Natural killer cell treated with Interleukin-12 subunit alpha and Interleukin-12 subunit beta and Interleukin-15 and Interleukin-18, amount 100 ng/mL, for 72 hours (primary cell): ENCODE measurements around the gene AZU1. TPM values are rescaled to one million over a fixed set of nuclear protein-coding genes. Genes with fewer than 3 reads are reported as not detected.
"Not testable (repeated sequence)": the region's sequence is repeated elsewhere in the genome, so short reads cannot be mapped to it uniquely, and the experiment has no call there.

Experiments used
- ATAC-seq, 2 donors: fragments of 150-1000 bp; cut with Tn5 transposase in 1 of 2; sonication (Bioruptor Pico), chemical (Tn5 transposase) in 1 of 2; 2 replicates each; pipeline ENCODE4 v1.10.0; 2021
- DNase-seq: peaks from one replicate; pipeline ENCODE4 v3.0.0; 2022; ENCODE audit warnings: low spot score
- H3K27ac Mint-ChIP-seq, 2 donors: 1 replicate in 1 of 2; 2 replicates in 1 of 2; pipeline ENCODE4 v1.8.0; 2022; ENCODE audit warnings: mixed read lengths in 2 of 2, mild to moderate bottlenecking in 1 of 2, moderate library complexity in 1 of 2
- H3K27me3 Mint-ChIP-seq, 2 donors: 1 replicate in 1 of 2; 2 replicates in 1 of 2; pipeline ENCODE4 v1.8.0; 2022; ENCODE audit warnings: mixed read lengths in 2 of 2
- H3K36me3 Mint-ChIP-seq: one replicate; pipeline ENCODE4 v1.8.0; 2022; ENCODE audit warnings: mixed read lengths
- H3K4me1 Mint-ChIP-seq, 2 donors: 1 replicate in 1 of 2; 2 replicates in 1 of 2; pipeline ENCODE4 v1.8.0; 2022; ENCODE audit warnings: low read depth in 2 of 2, mixed read lengths in 2 of 2, mild to moderate bottlenecking in 1 of 2
- H3K4me3 Mint-ChIP-seq: one replicate; pipeline ENCODE4 v1.8.0; 2022; ENCODE audit warnings: mixed read lengths
- H3K9me3 Mint-ChIP-seq: 2 replicates; pipeline ENCODE4 v1.8.0; 2022; ENCODE audit warnings: mixed read lengths
- total RNA-seq, 2 donors: library from RNA; stranded (reverse); gene quantifications; one replicate each; pipeline ENCODE4 v1.2.3, GENCODE V29; 2022

The AZU1 gene
- total RNA-seq, 2 donors from 2014 or later, result 0.25 to 0.36 TPM

- Mint-ChIP-seq H3K4me1 (peaks cover 0 to 11% of the 10 kb centered on the region in 2 donors), H3K9me3 (no peaks in the 10 kb centered on the region), H3K4me3 (no peak overlapping the region), H3K27ac (no peak overlapping the region), H3K36me3 (peaks cover 6% of the 10 kb centered on the region), H3K27me3 (peaks cover 18 to 24% of the 10 kb centered on the region in 2 donors)
- DNase-seq, result no peak
- peak in 1 of 2 donors; percentile 36 for ATAC-seq
Observed at GRCh38 chr19:843180-843835, 15.7 kb downstream of the AZU1 start.

DNA sequence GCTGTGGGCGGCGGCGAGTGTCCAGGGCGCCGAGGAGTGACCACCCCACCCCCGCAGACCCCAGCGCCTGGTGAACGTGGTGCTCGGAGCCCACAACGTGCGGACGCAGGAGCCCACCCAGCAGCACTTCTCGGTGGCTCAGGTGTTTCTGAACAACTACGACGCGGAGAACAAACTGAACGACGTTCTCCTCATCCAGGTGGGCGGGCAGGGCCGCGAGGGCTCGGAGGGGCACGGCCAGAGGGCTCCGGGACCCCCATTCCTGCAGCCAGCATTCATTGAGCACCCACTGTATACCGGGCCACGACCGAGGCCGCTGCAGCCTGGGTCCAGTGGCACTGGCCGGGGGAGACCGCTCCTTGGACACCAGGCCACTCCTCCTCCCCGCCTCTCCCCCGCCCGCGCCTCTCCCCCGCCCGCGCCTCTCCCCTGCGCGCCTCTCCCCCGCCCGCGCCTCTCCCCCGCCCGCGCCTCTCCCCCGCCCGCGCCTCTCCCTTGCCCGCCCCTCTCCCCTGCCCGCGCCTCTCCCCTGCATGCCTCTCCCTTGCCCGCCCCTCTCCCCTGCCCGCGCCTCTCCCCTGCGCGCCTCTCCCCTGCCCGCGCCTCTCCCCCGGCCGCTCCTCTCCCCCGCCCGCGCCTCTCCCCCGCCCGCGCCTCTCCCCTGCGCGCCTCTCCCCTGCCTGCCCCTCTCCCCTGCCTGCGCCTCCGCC is 16.4 kb downstream of the AZU1 start:
- peaks cover 6% of the 10 kb centered on the region for H3K36me3 Mint-ChIP-seq
- H3K9me3 Mint-ChIP-seq, result no peaks in the 10 kb centered on the region
- ATAC-seq (no peak), DNase-seq (no peak)
- peaks cover 18 to 24% of the 10 kb centered on the region in 2 donors for H3K27me3 Mint-ChIP-seq
- no peak overlapping the region for H3K27ac Mint-ChIP-seq
- H3K4me1 Mint-ChIP-seq, result peaks cover 0 to 11% of the 10 kb centered on the region in 2 donors
- H3K4me3 Mint-ChIP-seq, result no peak overlapping the region

DNA sequence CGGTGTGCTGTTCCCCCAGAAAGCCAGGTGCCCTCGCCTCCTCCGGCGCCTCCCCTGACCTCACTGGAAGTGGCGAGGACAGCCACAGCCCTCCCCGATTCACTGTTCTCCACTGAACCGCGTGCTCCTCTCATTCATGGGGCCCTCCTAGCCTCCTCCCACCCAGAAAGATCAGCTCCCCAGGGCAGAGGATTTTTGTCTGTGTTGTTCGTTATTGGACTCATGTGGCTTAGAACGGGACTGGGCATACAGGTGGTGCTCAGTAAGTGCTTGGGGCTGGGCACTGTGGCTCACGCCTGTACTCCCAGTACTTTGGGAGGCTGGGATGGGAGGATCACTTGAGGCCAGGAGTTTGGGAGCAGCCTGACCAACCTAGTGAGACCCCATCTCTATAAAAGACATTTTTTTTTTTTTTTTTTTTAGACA is 16.9 kb downstream of the AZU1 start:
- DNase-seq, result no peak
- Mint-ChIP-seq H3K4me1 (peaks cover 0 to 11% of the 10 kb centered on the region in 2 donors), H3K27me3 (peaks cover 18 to 24% of the 10 kb centered on the region in 2 donors), H3K9me3 (no peaks in the 10 kb centered on the region), H3K36me3 (peaks cover 6% of the 10 kb centered on the region), H3K4me3 (no peak overlapping the region), H3K27ac (no peak overlapping the region)
- no peak for ATAC-seq

- Mint-ChIP-seq H3K9me3 (no peaks in the 10 kb centered on the region), H3K4me1 (peaks cover 0 to 11% of the 10 kb centered on the region in 2 donors), H3K4me3 (no peak overlapping the region), H3K27me3 (peaks cover 18 to 24% of the 10 kb centered on the region in 2 donors), H3K27ac (peak overlapping the region in 1 of 2 donors; percentile 33), H3K36me3 (peaks cover 6% of the 10 kb centered on the region)
- DNase-seq (no peak), ATAC-seq (no peak)
Observed at GRCh38 chr19:845707-846521, 18.3 kb downstream of the AZU1 start.

- Mint-ChIP-seq H3K4me1 (peaks cover 0 to 6% of the 10 kb centered on the region in 2 donors), H3K4me3 (no peak overlapping the region), H3K27me3 (peaks cover 13 to 15% of the 10 kb centered on the region in 2 donors), H3K36me3 (no peaks in the 10 kb centered on the region), H3K9me3 (no peaks in the 10 kb centered on the region), H3K27ac (no peak overlapping the region)
- DNase-seq (no peak), ATAC-seq (no peak)
Observed at GRCh38 chr19:848386-848921, 20.8 kb downstream of the AZU1 start.

DNA sequence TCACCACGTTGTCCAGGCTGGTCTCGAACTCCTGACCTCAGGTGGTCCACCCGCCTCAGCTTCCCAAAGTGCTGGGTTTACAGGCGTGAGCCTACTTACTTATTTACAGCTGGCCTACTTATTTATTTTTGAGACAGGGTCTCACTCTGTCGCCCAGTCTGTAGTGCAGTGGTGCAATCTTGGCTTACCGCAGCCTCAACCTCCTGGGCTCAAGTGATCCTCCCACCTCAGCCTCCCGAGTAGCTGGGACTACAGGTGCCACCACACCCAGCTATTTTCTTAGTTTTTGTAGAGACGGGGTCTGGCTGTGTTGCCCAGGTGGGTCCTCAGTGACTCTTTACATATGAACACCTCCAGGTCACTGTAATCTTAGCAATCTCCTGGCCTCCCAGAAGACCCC is 21.6 kb downstream of the AZU1 start:
- H3K27ac Mint-ChIP-seq, DNase-seq, H3K4me1 Mint-ChIP-seq, H3K9me3 Mint-ChIP-seq, ATAC-seq, H3K4me3 Mint-ChIP-seq, H3K36me3 Mint-ChIP-seq: not testable (repeated sequence)
- peaks cover 13 to 15% of the 10 kb centered on the region in 2 donors for H3K27me3 Mint-ChIP-seq

DNA sequence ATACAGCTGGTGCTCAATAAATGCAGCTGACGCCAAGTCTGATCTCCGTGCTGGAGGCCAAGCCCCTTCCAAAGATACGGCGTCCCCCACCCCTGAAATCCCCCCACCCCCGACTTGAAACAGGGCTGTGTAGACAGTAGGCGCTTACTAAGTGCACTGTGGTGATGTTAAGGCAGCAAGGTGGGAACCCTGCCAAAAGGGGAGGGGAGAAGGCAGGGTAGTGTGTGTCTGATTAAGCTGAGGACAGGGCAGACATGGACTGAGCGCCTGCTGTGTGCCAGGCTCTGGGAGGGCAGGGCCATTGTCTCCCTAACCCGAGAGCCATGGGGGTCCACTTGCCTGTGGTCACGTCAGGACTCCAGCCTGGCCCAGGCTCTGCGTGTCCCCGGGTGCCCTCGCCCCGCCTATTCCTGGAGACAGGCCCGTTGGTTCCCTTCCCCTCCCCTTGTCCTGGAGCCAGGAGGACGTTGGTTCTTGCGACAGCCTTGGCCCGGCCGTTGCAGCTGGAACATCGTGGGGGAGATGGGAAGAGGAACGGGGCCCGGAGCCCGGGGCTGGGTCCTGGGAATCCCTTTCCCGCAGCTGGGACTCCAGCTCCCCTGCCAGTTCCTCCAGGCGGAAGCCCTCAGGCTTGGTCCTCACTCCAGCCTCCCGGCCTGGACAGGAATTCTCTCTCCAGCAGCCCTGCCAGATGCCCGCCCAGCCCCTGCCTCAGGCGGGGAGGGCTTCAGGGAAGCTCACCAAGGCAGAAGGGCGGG is 22.8 kb downstream of the AZU1 start:
- Mint-ChIP-seq H3K27ac (no peak overlapping the region), H3K36me3 (no peaks in the 10 kb centered on the region), H3K4me1 (peaks cover 0 to 4% of the 10 kb centered on the region in 2 donors), H3K27me3 (peaks cover 9 to 15% of the 10 kb centered on the region in 2 donors), H3K4me3 (no peak overlapping the region), H3K9me3 (no peaks in the 10 kb centered on the region)
- DNase-seq, result no peak
- peak in 1 of 2 donors; percentile 11 for ATAC-seq

- Mint-ChIP-seq H3K4me3 (no peak overlapping the region), H3K4me1 (peaks cover 0 to 4% of the 10 kb centered on the region in 2 donors), H3K36me3 (no peaks in the 10 kb centered on the region), H3K27ac (no peak overlapping the region), H3K27me3 (peaks cover 5 to 9% of the 10 kb centered on the region in 2 donors), H3K9me3 (no peaks in the 10 kb centered on the region)
- ATAC-seq (no peak), DNase-seq (no peak)
Observed at GRCh38 chr19:850979-851335, 23.3 kb downstream of the AZU1 start.

DNA sequence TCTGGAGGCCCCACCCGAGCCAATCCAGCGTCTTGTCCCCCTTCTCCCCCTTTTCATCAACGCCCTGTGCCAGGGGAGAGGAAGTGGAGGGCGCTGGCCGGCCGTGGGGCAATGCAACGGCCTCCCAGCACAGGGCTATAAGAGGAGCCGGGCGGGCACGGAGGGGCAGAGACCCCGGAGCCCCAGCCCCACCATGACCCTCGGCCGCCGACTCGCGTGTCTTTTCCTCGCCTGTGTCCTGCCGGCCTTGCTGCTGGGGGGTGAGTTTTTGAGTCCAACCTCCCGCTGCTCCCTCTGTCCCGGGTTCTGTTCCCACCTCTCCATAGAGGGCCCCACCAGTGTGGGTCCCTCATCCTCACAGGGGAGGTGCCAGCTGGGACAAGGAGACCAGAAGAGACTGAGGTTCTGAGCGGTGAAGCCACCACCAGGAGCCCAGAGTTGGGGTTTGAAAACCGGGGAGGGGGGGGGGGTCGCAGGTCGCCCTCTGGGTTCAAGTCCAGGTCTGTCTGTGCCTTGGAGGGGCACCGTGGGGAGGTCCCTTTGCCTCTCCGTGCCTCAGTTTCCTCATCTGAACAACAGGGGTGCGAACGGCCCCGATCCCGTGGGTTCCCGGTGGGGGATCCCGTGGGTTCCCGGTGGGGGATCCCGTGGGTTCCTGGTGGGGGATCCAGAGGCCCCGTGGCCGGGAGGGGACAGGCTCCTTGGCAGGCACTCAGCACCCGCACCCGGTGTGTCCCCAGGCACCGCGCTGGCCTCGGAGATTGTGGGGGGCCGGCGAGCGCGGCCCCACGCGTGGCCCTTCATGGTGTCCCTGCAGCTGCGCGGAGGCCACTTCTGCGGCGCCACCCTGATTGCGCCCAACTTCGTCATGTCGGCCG is 24.7 kb downstream of the AZU1 start, which contains the start of gene ELANE:
ELANE (plus strand) TSS at position 168 of the 878 bp plus-strand sequence; CDS start at position 194, 26 bp downstream.
- no peak for ATAC-seq
- H3K27me3 Mint-ChIP-seq, result peaks cover 3 to 4% of the 10 kb centered on the region in 2 donors
- no peaks in the 10 kb centered on the region for H3K36me3 Mint-ChIP-seq
- peaks cover 0 to under 1% of the 10 kb centered on the region in 2 donors for H3K4me1 Mint-ChIP-seq
- H3K4me3 Mint-ChIP-seq, result no peak within 1 kb of the TSS
- no peaks in the 10 kb centered on the region for H3K9me3 Mint-ChIP-seq
- H3K27ac Mint-ChIP-seq, result no peak within 1 kb of the TSS
- no peak for DNase-seq

DNA sequence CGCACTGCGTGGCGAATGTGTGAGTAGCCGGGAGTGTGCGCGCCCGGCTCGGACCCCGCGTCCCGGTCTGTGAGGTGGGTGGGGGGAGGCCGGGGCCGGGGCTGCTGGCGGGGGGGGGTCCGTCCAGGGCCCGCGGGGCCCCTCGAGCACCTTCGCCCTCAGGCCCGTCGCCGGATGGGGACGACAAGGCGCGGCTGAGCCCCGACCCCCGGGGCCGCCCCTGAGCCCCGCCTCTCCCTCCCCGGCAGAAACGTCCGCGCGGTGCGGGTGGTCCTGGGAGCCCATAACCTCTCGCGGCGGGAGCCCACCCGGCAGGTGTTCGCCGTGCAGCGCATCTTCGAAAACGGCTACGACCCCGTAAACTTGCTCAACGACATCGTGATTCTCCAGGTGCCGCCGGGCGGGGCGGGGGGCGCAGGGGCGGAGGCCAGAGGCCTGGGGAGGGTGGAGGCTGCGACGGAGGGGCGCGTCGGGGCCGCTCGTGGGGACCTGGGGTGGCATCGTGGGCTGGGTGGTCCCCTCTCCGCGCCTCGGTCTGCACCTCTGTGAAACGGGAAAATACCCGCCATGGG is 25.5 kb downstream of the AZU1 start:
- H3K36me3 Mint-ChIP-seq, result no peaks in the 10 kb centered on the region
- H3K4me3 Mint-ChIP-seq, result no peak overlapping the region
- ATAC-seq (peak in 1 of 2 donors; percentile 37), DNase-seq (no peak)
- no peaks in the 10 kb centered on the region for H3K9me3 Mint-ChIP-seq
- H3K27ac Mint-ChIP-seq, result no peak overlapping the region
- H3K4me1 Mint-ChIP-seq, result peaks cover 0 to 3% of the 10 kb centered on the region in 2 donors
- H3K27me3 Mint-ChIP-seq, result peaks cover 0 to 6% of the 10 kb centered on the region in 2 donors

DNA sequence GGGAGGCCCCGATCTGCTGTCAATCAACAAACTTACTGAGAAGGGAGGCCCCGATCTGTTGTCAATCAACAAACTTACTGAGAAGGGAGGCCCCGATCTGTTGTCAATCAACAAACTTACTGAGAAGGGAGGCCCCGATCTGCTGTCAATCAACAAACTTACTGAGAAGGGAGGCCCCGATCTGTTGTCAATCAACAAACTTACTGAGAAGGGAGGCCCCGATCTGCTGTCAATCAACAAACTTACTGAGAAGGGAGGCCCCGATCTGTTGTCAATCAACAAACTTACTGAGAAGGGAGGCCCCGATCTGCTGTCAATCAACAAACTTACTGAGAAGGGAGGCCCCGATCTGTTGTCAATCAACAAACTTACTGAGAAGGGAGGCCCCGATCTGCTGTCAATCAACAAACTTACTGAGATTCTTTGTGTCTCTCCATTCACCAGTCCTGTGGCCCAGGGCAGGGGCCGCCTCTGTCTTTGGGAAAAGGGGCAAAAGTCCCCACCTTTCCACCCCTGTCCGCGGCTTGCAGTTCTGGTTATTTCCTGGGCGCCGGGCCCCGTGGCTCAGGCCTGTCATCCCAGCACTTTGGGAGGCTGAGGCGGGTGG is 26.1 kb downstream of the AZU1 start:
- DNase-seq, H3K9me3 Mint-ChIP-seq, H3K27me3 Mint-ChIP-seq, ATAC-seq, H3K4me3 Mint-ChIP-seq, H3K36me3 Mint-ChIP-seq, H3K27ac Mint-ChIP-seq, H3K4me1 Mint-ChIP-seq: not testable (repeated sequence)

DNA sequence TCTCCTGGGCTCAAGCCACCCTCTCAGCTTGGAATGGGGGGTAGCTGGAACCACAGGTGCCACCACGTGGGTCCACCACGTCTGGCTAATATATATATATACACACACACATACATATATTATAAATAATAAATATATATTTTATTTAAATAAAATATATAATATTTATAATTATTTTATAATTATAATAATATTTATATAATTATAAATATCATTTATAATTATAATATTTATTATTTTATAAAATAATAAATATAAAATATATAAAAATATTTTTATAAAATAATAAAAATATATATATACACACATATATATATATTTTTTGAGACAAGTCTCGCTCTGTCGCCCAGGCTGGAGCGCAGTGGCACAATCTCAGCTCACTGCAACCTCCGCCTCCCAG is 26.9 kb downstream of the AZU1 start:
- no peak for ATAC-seq
- Mint-ChIP-seq H3K4me3 (no peak overlapping the region), H3K27ac (no peak overlapping the region), H3K4me1 (peaks cover 0 to 3% of the 10 kb centered on the region in 2 donors), H3K9me3 (no peaks in the 10 kb centered on the region), H3K36me3 (no peaks in the 10 kb centered on the region), H3K27me3 (peaks cover 0 to 6% of the 10 kb centered on the region in 2 donors)
- DNase-seq, result no peak
